T47D (cell line): ENCODE data around the gene CCNY.
A peak's percentile ranks its signal among the peaks of the same experiment; 100 is the strongest.
"Not testable (repeated sequence)": the region's sequence is repeated elsewhere in the genome, so short reads cannot be mapped to it uniquely, and the experiment has no call there.

Experiments
- DNase-seq, 2 experiments: peaks; one replicate each; pipeline versions ENCODE4 v3.0.0 to v3.0.0-alpha.2; 2011 to 2012; ENCODE audit warnings: low read depth in 1 of 2, low spot score in 1 of 2
- JUND ChIP-seq: IDR thresholded peaks from 2 replicates; pipeline ENCODE4 v1.6.1; 2012; ENCODE audit warnings: low read depth
- in situ Hi-C: cut with HindIII; loops from 2 replicates; pipeline ENCODE4 v1.10.0; 2016; ENCODE audit warnings: low sequenced_read_pairs, low pct_unique_long_range_greater_than_20kb

CCNY gene

DNA sequence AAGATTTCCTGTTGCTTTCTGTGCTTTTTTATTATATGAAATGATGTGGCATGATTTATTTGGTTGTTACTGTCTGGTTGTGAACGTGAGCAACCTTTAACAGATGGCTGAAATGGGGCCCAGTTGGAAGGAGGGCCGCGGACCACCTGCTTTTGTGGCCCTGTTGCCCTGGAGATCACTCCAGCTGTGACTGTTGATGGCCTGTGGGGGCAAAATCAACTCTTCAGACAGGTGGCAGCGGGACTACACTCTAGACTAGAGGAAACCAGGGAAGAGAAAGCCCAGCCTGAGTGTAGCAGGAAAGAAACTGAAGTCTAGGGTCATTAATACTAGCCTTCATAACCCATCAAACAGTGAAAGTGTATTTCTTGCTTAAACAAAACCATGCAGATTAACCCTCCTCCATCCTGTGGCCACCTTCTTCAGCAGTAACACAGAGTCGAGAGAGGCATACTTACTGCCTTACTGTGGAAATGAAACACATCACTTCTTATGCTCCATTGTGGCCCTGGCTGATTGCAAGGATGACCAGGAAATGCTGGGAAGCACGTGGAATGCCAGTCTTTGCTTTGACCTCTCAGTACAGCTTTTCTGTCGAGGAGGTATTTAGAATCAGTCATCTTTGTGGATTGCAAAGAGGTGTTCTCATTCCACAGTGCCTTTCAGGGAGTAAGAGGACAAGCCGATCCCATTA, 80.5 kb downstream of the CCNY start:
- DNase-seq = no peak
- in situ Hi-C loops = no loop called here
- no peak for TF ChIP-seq JUND

DNA sequence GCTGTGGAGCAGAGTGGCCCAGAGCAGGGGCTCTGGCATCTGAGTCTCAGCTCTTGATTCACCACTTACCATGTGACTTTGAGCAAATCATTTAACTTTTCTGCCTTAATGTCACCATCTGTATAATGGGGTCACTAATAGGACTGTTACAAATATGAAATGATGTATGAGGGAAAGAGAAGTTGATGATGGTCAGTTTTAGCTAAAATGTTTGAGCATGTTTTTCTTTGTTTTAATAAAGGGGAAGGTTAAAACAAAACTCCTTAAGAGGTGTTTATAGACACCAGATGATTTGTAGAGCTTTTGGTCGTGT, 81.0 kb downstream of the CCNY start:
- DNase-seq = no peak
- TF ChIP-seq JUND = no peak
- in situ Hi-C loops = no loop called here

DNA sequence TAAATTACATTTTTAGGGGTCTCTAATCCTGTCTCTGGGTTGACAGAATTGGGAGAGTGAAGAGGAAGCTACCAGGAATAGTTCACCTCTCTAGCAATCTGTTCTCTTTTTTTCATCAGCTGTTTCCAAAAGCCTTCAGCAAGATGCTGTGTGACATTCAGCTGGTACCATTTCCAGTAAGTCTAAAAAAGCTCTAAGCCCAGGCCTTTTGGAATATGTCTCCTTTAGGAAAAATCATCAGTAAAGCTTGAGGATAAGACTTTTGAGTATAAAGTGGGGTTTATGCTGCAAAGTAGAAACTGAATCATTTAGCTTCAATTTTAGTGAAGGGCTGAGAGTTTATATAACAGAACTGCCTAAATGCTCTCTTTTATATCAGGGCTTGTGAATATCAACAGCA, 81.5 kb downstream of the CCNY start:
- DNase-seq = no peak
- in situ Hi-C loops = no loop called here
- TF ChIP-seq JUND = no peak

DNA sequence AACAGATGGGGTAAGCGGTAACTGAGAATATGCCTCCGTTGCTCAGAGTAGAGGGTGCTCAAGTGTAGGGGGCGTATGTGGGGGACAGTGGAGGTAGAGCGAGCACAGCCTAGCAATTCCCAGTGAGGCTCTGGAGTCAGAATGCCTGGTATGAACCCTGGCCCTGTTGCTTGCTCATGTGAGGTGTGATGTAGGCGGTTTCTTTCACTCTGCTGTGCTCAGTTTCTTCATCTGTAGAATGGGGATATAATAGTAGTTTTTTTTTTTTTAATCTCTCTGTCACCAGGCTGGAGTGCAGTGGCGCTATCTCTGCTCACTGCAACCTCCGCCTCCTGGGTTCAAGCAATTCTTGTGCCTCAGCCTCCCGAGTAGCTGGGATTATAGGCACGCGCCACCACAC, 82.3 kb downstream of the CCNY start:
- DNase-seq, in situ Hi-C loops: not testable (repeated sequence)

DNA sequence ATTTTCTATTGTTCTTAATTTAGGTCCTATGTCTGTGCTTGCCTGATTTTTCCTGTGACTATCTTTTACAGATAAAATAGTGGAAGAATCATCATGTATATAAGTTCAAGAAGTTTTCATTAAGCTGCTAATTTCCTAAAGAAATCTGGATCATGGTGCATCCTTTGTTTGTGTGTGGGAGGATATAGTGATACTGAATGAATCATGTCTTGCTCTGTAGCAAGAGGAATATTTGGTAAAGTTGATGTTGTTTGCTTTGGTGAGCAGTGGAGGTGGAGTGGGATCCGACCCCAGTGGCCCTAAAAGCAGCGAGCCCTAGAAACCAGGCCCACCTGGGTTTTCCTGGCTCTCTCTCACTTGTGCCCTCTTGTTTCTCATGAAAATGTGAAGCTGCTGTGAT, 83.7 kb downstream of the CCNY start:
- no peak for DNase-seq
- no peak for TF ChIP-seq JUND
- in situ Hi-C loops = no loop called here

DNA sequence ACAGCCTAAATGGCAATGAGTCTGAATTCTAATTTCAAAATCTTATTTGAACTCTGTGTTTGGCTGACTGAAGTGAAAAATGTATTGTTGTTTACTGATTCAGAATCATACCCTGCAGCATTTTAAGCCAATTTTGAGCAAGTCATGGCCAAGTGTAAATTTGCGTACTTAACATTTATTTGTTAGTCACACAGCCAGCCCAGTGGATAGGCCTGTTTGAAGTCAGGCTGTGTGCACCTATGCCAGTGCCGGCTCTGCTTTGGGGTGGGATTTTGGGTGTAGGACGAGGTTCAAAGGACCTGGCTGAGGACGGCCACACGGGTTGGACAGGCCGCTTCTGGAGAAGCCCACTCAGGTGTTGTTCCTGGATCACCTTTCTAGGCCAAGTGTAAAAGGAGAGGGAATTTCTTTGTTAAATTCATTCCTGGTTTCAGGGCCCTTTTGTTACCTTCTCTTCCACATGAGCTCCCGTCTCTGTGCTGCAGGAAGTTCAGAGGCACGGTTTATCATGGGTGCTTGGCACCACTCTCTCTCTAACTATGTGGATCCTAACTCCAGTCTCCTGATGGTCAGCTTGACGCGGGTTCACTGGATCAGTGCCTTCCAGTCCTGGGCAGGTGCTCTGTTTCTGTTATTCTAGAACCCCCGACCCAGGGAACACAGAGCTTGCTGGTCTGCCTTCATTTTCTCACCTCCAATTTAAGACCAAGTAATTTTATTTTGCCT, 84.7 kb downstream of the CCNY start:
- DNase-seq = peak; percentile 64 to 73
- in situ Hi-C loops = no loop called here
- TF ChIP-seq JUND = no peak

DNA sequence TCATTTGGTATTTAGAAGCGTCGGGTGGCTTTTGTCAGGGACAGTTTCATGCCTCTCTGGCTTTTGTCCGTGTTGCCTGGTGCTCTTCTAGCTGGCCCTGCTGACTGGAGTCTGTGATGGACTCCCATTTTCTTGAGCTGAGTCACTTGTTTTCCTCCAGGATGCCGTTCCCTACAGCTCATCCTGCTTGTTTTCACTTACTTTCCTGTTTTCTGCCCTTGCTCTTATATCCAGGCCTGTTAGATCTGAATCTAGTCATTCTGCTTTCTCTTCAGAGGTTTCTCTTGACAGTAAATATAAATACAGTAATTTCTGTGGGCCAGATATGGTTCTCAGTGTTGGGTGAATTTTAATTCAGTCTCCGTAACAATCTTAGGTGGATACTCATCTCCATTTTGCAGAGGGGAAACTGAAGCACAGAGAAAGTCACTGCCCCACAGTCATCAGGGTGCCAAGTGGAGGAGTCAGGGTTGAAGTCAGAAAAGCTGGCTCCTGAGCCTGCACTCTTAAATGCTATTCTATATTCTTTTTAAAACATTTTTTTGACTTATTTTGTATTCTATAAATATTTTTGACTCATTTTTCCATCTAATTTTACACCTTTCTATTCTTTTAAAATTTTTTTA, 85.4 kb downstream of the CCNY start:
- in situ Hi-C loops = no loop called here
- DNase-seq = peak in 1 of 2 experiments; percentile 30
- TF ChIP-seq JUND = no peak

DNA sequence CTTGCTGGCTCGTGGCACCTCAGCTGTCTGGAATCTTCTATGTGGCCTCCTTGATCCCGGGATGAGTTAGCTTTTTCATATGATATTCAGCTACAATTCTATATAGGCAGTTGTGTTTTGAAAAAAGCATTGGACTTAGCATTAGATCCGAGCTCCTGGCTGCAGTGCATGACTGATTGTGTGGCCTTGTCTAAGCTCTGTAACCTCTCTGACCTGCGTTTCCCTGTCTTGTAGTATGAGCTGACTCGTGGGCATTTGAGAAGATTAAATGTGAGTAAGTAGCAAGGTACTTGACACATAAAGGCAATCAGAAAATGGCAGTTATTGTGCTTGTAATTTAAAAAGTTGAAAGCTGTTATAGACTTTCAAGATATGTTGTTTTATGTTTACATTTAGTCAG, 85.9 kb downstream of the CCNY start:
- in situ Hi-C loops = no loop called here
- TF ChIP-seq JUND = no peak
- no peak for DNase-seq

DNA sequence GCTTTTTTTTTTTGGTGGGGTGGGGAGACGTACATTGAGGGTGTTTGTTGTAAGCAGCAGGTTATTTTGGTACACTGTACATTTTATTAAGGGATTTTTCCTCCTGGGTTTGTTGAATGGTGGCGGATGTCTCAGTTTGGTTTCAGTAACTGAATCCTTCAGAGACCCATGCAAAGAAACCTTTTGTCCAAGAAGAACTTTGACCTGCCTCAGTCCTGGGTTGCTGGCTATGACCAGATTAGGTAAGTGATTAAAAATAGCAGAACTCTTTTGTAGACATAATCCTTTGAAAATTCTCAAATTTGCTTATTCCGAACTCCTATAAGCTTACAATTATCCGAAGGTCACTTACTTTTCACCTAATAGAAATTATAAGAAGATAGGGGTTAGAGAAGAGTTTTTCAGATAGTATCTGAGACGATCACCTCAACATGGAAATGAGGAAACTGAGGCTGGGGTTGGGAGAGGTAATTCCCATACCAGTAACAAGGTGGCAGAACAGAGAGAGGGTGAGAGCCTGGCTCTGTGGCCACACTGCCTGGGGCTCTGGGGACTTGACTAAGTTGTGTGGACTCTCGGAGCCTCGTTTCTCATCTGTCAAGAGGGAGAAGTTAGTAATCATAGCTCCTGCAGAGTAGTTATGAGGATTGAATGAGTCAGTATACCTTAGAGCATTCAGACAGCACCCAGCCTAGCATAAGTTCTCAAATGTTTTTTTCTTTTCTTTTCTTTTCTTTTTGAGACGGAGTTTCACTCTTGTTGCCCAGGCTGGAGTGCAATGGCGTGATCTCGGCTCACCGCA, 87.4 kb downstream of the CCNY start:
- DNase-seq = no peak
- in situ Hi-C loops = no loop called here
- no peak for TF ChIP-seq JUND

DNA sequence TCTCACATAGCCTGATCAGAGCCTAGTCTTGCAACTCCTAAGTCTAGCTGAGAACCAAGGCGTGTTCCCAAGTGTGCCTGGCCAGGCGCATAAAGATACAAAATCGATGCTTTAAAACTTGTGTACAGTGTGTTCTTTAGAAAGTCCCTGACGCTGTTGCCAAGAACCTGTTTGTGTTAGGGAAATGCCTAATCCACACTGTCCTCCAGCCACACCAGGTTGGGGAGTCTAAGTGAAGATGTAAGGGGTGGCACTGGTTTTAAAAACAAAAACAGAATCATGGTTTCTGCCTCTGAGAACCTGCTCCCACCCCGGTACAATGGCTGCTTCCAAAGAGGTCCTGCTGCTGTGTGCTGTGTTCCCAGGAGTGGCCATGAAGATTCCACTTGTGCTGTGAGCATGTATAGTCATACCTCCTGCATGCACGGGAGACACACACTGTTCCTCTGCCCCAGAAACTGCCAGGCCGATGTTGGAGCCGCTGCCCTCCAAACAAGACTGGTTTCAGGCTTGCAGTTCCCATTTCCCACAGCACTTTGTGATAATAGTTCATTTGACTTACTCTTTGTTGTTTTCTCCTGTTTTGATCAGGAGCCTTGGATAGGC, 88.5 kb downstream of the CCNY start:
- no peak for DNase-seq
- in situ Hi-C loops = no loop called here
- TF ChIP-seq JUND = no peak

DNA sequence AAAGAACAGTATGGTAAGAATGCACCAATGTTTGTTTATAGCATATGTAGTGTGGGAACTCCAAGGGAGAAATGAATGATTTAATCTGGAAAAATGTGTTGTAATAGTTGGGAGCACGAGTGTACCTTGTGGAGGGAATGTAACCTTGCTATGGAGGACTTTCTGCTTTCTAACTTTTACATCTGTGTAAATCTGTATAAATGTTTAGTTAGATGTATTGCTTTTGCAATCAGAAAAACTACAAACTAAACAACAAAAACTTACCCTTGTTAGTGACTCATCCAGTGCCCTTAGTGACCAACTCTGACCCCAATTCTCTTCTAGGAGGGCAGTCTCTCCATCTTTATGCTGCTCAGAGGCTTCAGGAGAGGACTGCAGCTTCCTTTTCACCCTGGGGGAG, 89.3 kb downstream of the CCNY start:
- peak in 1 of 2 experiments; percentile 62 for DNase-seq
- in situ Hi-C loops = no loop called here
- TF ChIP-seq JUND = no peak

DNA sequence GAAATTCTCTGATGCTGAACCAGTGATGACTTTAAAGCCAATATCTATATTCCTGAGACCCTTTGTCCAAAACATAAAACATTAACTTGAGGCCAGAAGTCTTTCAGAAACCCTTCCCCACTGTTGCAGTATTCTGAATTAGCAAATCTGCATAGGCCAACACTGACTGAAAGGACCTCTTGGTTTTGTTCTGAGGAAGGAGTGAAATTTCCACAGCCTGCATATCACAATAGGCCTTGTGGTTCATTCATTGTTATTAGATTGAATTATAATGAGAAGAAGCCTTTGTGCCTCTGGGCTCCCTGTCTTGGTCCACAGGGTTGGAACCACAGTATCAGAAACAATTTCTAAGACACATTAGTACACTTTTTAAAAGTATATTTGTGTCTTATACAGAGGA, 90.3 kb downstream of the CCNY start:
- no peak for TF ChIP-seq JUND
- DNase-seq = no peak
- in situ Hi-C loops = no loop called here
